Naive thymus-derived CD4-positive, alpha-beta T cell (primary cell): ENCODE results near the gene CENPV. TPM values are rescaled to one million over a fixed set of nuclear protein-coding genes. Genes with fewer than 3 reads are reported as not detected.

Source experiments
- ATAC-seq: fragments of 150-1000 bp; cut with Tn5 transposase; 2 replicates; pipeline ENCODE4 v1.10.0; 2021; ENCODE audit warnings: mild to moderate bottlenecking, moderate library complexity
- CTCF ChIA-PET: fragments of 350-600 bp; sonication (Branson Sonifier 250); formaldehyde crosslinking; loops from one replicate; lab custom pipeline; 2021; ENCODE audit warnings: antibody characterized with exemption; lab: Charles Lee
- POLR2A ChIA-PET: fragments of 350-600 bp; sonication (Branson Sonifier 250); formaldehyde crosslinking; loops from one replicate; lab custom pipeline; 2021; ENCODE audit warnings: antibody characterized with exemption, inconsistent platforms; lab: Charles Lee
- DNase-seq, 9 donors: peaks; one replicate each; pipeline versions ENCODE4 v3.0.0 to v3.0.0-alpha.2; 2020 to 2022; ENCODE audit warnings: mixed read lengths in 1 of 9
- H3K27ac ChIP-seq: one replicate; pipeline ENCODE4 v1.7.0; 2013; ENCODE audit warnings: mild to moderate bottlenecking, low read depth, low read length, moderate library complexity
- H3K27me3 ChIP-seq, 2 donors: one replicate each; pipeline ENCODE4 v1.7.0; 2013; ENCODE audit warnings: low read length in 2 of 2, mild to moderate bottlenecking in 2 of 2, moderate library complexity in 2 of 2; ENCODE audit not compliant: control insufficient read depth in 2 of 2, insufficient read depth in 2 of 2
- H3K36me3 ChIP-seq, 3 experiments: 1 replicate in 2 of 3; 2 replicates in 1 of 3; pipeline ENCODE4 v1.7.0; 2013; ENCODE audit warnings: low read length in 3 of 3, mild to moderate bottlenecking in 3 of 3, moderate library complexity in 1 of 3; ENCODE audit not compliant: insufficient read depth in 3 of 3, control insufficient read depth in 2 of 3
- H3K4me1 ChIP-seq, 2 donors: one replicate each; pipeline ENCODE4 v1.7.0; 2013; ENCODE audit warnings: low read length in 2 of 2, mild to moderate bottlenecking in 2 of 2, moderate library complexity in 1 of 2; ENCODE audit not compliant: control insufficient read depth in 2 of 2, insufficient read depth in 2 of 2
- H3K4me3 ChIP-seq: 2 replicates; pipeline ENCODE4 v1.7.0; 2013; ENCODE audit warnings: mild to moderate bottlenecking, low read length
- H3K9me3 ChIP-seq, 3 experiments: 1 replicate in 2 of 3; 2 replicates in 1 of 3; pipeline ENCODE4 v1.7.0; 2013; ENCODE audit warnings: low read length in 3 of 3; ENCODE audit not compliant: control insufficient read depth in 2 of 3
- H3K27ac Mint-ChIP-seq, 9 donors: one replicate each; pipeline ENCODE4 v1.8.0; 2020 to 2022; ENCODE audit warnings: mixed read lengths in 9 of 9, mild to moderate bottlenecking in 8 of 9, moderate library complexity in 5 of 9, inconsistent platforms in 2 of 9
- H3K27me3 Mint-ChIP-seq, 5 donors: one replicate each; pipeline ENCODE4 v1.8.0; 2021 to 2022; ENCODE audit warnings: mixed read lengths in 5 of 5, mild to moderate bottlenecking in 1 of 5
- H3K36me3 Mint-ChIP-seq, 5 donors: one replicate each; pipeline ENCODE4 v1.8.0; 2020 to 2022; ENCODE audit warnings: mixed read lengths in 5 of 5, mild to moderate bottlenecking in 3 of 5, inconsistent platforms in 1 of 5
- H3K4me1 Mint-ChIP-seq, 7 donors: one replicate each; pipeline ENCODE4 v1.8.0; 2020 to 2022; ENCODE audit warnings: mixed read lengths in 7 of 7, mild to moderate bottlenecking in 3 of 7, inconsistent platforms in 1 of 7
- H3K4me3 Mint-ChIP-seq, 10 donors: one replicate each; pipeline ENCODE4 v1.8.0; 2020 to 2022; ENCODE audit warnings: mild to moderate bottlenecking in 10 of 10, mixed read lengths in 10 of 10, moderate library complexity in 6 of 10, inconsistent platforms in 2 of 10
- H3K9me3 Mint-ChIP-seq, 11 donors: one replicate each; pipeline ENCODE4 v1.8.0; 2020 to 2022; ENCODE audit warnings: mixed read lengths in 11 of 11, mild to moderate bottlenecking in 4 of 11, inconsistent platforms in 1 of 11, moderate library complexity in 1 of 11
- intact Hi-C, 2 donors: fragments of 100-400 bp; cut with micrococcal nuclease; formaldehyde crosslinking; loops; one replicate each; pipeline ENCODE4 v1.15.1; 2023
- polyA plus RNA-seq, 2 donors: library from polyadenylated mRNA; unstranded; fragments of 300-500 nt; fragmentation: Illumina TruSeq; gene quantifications; one replicate each; pipeline ENCODE4 v1.2.3, GENCODE V29; 2021
- total RNA-seq, 6 experiments: library from RNA in 5 of 6; stranded (reverse) in 5 of 6; gene quantifications; 1 replicate in 5 of 6; 2 replicates in 1 of 6; pipeline ENCODE4 v1.2.3 and lab custom pipeline; 2021 to 2026

CENPV gene
- total and polyA plus RNA-seq, 7 experiments from 2014 or later = 9.8 to 30.3 (median 22.2) TPM

DNA sequence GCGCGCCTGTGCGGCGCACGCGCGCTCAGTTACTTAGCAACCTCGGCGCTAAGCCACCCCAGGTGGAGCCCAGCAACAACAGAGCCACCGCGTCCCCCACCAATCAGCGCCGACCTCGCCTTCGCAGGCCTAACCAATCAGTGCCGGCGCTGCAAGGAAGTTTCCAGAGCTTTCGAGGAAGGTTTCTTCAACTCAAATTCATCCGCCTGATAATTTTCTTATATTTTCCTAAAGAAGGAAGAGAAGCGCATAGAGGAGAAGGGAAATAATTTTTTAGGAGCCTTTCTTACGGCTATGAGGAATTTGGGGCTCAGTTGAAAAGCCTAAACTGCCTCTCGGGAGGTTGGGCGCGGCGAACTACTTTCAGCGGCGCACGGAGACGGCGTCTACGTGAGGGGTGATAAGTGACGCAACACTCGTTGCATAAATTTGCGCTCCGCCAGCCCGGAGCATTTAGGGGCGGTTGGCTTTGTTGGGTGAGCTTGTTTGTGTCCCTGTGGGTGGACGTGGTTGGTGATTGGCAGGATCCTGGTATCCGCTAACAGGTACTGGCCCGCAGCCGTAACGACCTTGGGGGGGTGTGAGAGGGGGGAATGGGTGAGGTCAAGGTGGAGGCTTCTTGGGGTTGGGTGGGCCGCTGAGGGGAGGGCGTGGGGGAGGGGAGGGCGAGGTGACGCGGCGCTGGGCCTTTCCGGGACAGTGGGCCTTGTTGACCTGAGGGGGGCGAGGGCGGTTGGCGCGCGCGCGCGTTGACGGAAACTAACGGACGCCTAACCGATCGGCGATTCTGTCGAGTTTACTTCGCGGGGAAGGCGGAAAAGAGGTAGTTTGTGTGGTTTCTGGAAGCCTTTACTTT lies 27.6 kb upstream of the CENPV start, which contains the start of gene UBB:
Gene UBB (plus strand): TSS at position 452 of the 856 bp plus-strand sequence. CDS start 817 bp downstream, outside the sequence.
- peaks cover 0 to 17% (median 0%) of the 10 kb centered on the region in 11 donors for H3K9me3 Mint-ChIP-seq

DNA sequence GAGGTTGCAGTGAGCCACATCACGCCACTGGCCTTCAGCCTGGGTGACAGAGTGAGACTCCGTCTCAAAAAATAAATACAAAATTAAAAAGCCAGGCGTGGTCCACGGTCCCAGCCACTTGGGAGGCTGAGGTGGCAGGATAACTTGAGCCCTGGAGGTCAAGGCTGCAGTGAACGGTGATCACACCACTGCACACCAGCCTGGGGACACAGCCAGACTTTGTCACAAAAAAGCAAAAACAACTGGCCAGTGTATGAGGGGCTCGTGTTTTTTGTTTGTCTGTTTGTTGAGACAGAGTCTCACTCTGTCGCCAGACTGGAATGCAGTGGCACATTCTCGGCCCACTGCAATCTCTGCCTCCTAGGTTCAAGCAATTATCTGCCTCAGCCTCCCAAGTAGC lies 26.4 kb upstream of the CENPV start:
- Mint-ChIP-seq H3K4me1 (peaks cover 22 to 42% (median 38%) of the 10 kb centered on the region in 7 donors), H3K9me3 (peaks cover 0 to 17% (median 0%) of the 10 kb centered on the region in 11 donors), H3K4me3 (no peak overlapping the region), H3K27ac (no peak overlapping the region), H3K36me3 (peaks cover 0 to 33% (median 28%) of the 10 kb centered on the region in 5 donors), H3K27me3 (peaks cover 0 to 5% (median 0%) of the 10 kb centered on the region in 5 donors)
- Histone ChIP-seq H3K27ac (no peak overlapping the region), H3K4me1 (peaks cover 6 to 13% of the 10 kb centered on the region in 2 donors), H3K36me3 (peaks cover 0 to 12% (median 3%) of the 10 kb centered on the region in 3 experiments), H3K9me3 (no peaks in the 10 kb centered on the region), H3K4me3 (no peak overlapping the region), H3K27me3 (no peaks in the 10 kb centered on the region)
- ChIA-PET CTCF (interaction anchor here (1.2 to 1.3 kb wide), 2 partner anchors 35 to 36 kb away, joined by 4 read pairs; partner anchors contain the start of gene TRPV2), POLR2A (interaction anchor here (2.6 kb wide), 1 partner anchor 163 kb away, joined by 10 read pairs; the partner anchor contains the start of gene PIGL)
- DNase-seq (no peak), ATAC-seq (no peak)
- intact Hi-C loops = loop anchor here in 1 of 2 donors (1.0 to 2.0 kb wide), 4 partner anchors 27 to 274 kb away; partner anchors contain the start of genes CENPV, NCOR1 and ZNF624

More for the DNA sequence above, 27.6 kb upstream of the CENPV start, which contains the start of gene UBB:
- intact Hi-C loops = loop anchor here (1.0 to 2.0 kb wide), 8 partner anchors 28 to 272 kb away; partner anchors contain the start of genes NCOR1 (in 2 of the 2), TRPV2 (in 2 of the 2), CENPV (in 1 of the 2) and ZNF624 (in 1 of the 2)
- Mint-ChIP-seq H3K27me3 (peaks cover 0 to 5% (median 0%) of the 10 kb centered on the region in 5 donors), H3K27ac (peak within 1 kb of the TSS; percentile 93 to 100 (median 97)), H3K4me1 (peaks cover 22 to 48% (median 39%) of the 10 kb centered on the region in 7 donors), H3K4me3 (peak within 1 kb of the TSS; percentile 85 to 99 (median 95)), H3K36me3 (peaks cover 0 to 33% (median 28%) of the 10 kb centered on the region in 5 donors)
- Histone ChIP-seq H3K4me1 (peaks cover 6 to 13% of the 10 kb centered on the region in 2 donors), H3K9me3 (no peaks in the 10 kb centered on the region), H3K27me3 (no peaks in the 10 kb centered on the region), H3K36me3 (peaks cover 0 to 12% (median 3%) of the 10 kb centered on the region in 3 experiments), H3K4me3 (peak within 1 kb of the TSS; percentile 66), H3K27ac (peak within 1 kb of the TSS; percentile 86)
- DNase-seq = peak; percentile 83 to 97 (median 94)
- POLR2A ChIA-PET = interaction anchor here (0.6 to 2.9 kb wide), 16 partner anchors 14 to 856 kb away, joined by 3 to 36 read pairs (median 5); partner anchors contain the start of genes CENPV, FLCN, PIGL and TRPV2
- CTCF ChIA-PET = interaction anchor here (0.6 to 1.2 kb wide), 5 partner anchors 17 to 203 kb away, joined by 3 to 7 read pairs (median 3); partner anchors contain the start of gene CENPV
- ATAC-seq = peak; percentile 96

DNA sequence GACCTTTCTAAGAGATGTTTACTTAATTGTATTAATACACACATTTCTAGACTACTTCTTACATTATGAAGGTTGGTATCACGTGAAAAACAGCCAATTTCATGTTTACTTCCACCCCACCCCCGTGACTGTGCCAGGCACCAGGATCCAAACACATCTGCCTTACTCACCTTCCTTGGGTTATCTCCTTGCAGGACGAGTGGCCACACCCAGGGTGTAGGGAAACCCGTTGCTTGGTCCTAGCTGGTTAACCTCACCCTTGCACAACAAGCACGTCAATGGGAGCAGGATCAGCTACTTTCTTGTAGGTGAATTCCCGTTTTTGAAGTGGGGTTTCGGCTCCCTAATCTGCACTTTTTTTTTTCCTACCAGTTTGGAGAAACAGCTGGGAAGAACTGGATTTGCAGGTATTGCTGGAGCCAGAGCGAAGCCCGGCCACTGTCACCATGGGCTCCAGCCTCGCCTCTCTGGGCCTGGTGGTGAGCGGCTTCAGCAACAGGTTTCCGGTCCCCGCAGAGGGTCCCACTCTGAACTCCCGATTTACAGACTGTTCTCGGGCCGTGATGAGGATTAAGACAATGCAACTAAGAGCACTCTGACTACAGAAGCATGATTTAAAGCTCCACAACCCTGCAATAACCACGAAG lies 25.5 kb upstream of the CENPV start:
- ATAC-seq = no peak
- H3K4me1 ChIP-seq = peaks cover 6 to 13% of the 10 kb centered on the region in 2 donors
- no peaks in the 10 kb centered on the region for H3K27me3 ChIP-seq
- Mint-ChIP-seq H3K27me3 (peaks cover 0 to 5% (median 0%) of the 10 kb centered on the region in 5 donors), H3K27ac (peak overlapping the region in 5 of 9 donors; percentile 21 to 59 (median 45)), H3K4me1 (peaks cover 21 to 33% (median 29%) of the 10 kb centered on the region in 7 donors), H3K9me3 (peaks cover 0 to 17% (median 0%) of the 10 kb centered on the region in 11 donors), H3K36me3 (peaks cover 0 to 28% (median 23%) of the 10 kb centered on the region in 5 donors), H3K4me3 (peak overlapping the region in 3 of 10 donors; percentile 14 to 35 (median 29))
- H3K27ac ChIP-seq = no peak overlapping the region
- no peaks in the 10 kb centered on the region for H3K9me3 ChIP-seq
- no peak overlapping the region for H3K4me3 ChIP-seq
- ChIA-PET POLR2A (interaction anchor here (0.7 to 1.3 kb wide), 5 partner anchors 8 to 60 kb away, joined by 3 to 6 read pairs (median 4); partner anchors contain the start of gene TRPV2), CTCF (interaction anchor here (0.6 to 1.3 kb wide), 2 partner anchors 12 to 37 kb away, joined by 3 to 4 read pairs; partner anchors contain the start of gene TRPV2)
- H3K36me3 ChIP-seq = peaks cover 0 to 8% (median 3%) of the 10 kb centered on the region in 3 experiments
- intact Hi-C loops = no loop called here
- DNase-seq = no peak

DNA sequence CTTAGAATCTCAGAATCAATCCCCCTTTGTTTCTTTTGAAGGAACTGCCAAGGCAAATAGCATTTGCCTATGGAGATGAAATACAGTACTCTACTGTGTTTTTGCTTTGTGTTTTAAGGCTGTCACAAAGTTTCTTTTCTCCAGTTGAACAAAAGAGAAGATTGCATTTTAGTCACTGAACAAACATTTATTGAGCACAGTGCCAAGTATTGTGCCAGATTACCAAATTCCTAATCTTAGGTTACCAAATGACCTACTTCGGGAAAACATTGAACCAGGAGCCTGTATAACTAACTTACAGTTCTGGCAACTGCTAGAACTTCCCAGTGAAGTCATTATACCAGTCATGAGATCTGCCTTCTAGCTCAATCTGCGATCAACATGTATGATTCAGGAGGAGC lies 24.7 kb upstream of the CENPV start:
- ATAC-seq = no peak
- Histone ChIP-seq H3K4me1 (peaks cover 0 to 10% of the 10 kb centered on the region in 2 donors), H3K27me3 (no peaks in the 10 kb centered on the region), H3K9me3 (no peaks in the 10 kb centered on the region), H3K27ac (no peak overlapping the region), H3K4me3 (no peak overlapping the region), H3K36me3 (peaks cover 0 to 3% (median 0%) of the 10 kb centered on the region in 3 experiments)
- Mint-ChIP-seq H3K4me3 (no peak overlapping the region), H3K27me3 (peaks cover 0 to 5% (median 0%) of the 10 kb centered on the region in 5 donors), H3K27ac (no peak overlapping the region), H3K36me3 (peaks cover 0 to 22% (median 16%) of the 10 kb centered on the region in 5 donors), H3K9me3 (peaks cover 0 to 13% (median 0%) of the 10 kb centered on the region in 11 donors), H3K4me1 (peaks cover 15 to 25% (median 21%) of the 10 kb centered on the region in 7 donors)
- ChIA-PET CTCF (no interaction called here), POLR2A (interaction anchor here (0.7 to 1.3 kb wide), 4 partner anchors 10 to 61 kb away, joined by 3 to 5 read pairs (median 4); partner anchors contain the start of gene TRPV2)
- intact Hi-C loops = no loop called here
- no peak for DNase-seq

DNA sequence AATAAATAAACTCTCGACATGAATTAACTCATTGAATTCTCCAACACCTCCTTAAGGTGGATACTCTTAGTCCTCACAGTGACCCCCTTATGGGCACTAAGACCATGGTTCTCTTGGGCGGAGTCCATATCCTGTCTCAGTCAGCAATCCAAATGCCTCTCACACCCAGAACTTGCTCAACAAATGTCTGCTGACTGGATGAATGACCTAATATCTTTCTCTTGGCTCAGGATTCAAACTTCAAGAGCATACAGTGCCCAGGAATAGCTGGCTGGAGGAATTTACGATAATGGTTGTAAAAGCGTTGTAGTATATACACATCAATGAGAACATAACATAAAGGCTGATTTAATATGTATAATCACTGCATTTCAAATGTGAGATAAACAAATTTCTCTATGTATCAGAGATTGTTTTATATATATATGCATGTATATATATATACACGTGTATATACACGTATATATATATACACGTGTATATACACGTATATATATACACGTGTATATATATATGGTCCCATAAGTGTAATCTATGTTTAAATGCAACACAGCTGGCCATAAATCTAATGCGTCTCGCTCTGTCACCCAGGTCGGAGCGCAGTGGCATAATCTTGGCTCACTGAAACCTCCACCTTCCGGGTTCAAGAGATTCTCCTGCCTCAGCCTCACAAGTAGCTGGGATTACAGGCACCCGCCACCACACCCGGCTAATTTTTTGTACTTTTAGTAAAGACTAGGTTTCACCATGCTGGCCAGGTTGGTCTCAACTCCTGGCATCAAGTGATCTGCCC lies 21.1 kb upstream of the CENPV start:
- intact Hi-C loops = no loop called here
- Mint-ChIP-seq H3K4me1 (peaks cover 0 to 3% (median 0%) of the 10 kb centered on the region in 7 donors), H3K27me3 (no peaks in the 10 kb centered on the region), H3K9me3 (no peaks in the 10 kb centered on the region), H3K4me3 (no peak overlapping the region), H3K27ac (no peak overlapping the region), H3K36me3 (no peaks in the 10 kb centered on the region)
- DNase-seq (no peak), ATAC-seq (no peak)
- POLR2A ChIA-PET = no interaction called here
- Histone ChIP-seq H3K4me3 (no peak overlapping the region), H3K27me3 (no peaks in the 10 kb centered on the region), H3K36me3 (no peaks in the 10 kb centered on the region), H3K9me3 (no peaks in the 10 kb centered on the region), H3K27ac (no peak overlapping the region), H3K4me1 (no peaks in the 10 kb centered on the region)
- CTCF ChIA-PET = interaction anchor here (0.8 to 2.8 kb wide), 3 partner anchors 11 to 148 kb away, joined by 5 to 10 read pairs (median 6); no protein-coding TSS in a partner anchor
